ENCODE data around the gene CD1D.
A peak's percentile ranks its signal among the peaks of the same experiment; 100 is the strongest.
"Not testable (repeated sequence)": the region's sequence is repeated elsewhere in the genome, so short reads cannot be mapped to it uniquely, and the experiment has no call there.

The CD1D gene

GRCh38 chr1:158176849-158177699 lies 3.6 kb upstream of the CD1D start:
- DNase-seq: not testable (repeated sequence)

DNA sequence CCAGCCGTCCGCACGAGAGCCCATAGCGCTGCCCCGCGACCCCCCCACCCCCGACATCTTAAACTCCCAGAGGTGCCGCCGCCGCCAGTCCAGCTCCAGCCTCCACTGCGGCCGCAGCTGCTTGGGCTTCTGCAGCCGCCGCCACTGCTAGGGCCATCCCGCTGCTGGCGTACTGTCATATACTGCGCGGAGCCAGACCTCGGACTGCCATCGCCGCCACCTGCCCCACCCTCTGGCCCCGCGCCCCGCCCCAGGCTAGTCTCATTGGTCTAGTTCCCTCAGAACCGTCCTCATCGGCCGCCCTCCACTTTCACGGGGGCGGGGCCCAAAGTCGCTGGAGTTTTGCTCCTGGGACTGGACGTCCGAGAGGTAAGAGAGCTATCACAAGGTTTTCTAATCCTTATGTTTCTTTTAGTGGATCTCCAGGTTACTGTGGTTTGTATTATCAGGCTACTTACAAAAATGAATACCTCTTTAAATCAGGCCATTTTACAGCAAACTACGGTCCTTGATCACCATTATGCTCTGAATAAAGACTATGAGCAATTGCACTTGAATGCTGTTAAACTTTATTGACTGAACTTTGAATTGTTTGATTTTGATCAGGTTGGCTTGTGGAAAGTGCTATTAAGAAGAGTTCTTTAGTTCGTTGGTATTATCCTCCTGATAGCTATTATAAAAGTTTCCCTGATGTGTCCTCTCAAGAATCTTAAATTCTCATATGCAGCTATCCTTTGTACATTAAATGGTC lies 2.8 kb upstream of the CD1D start:
- DNase-seq: peak; percentile 51

DNA sequence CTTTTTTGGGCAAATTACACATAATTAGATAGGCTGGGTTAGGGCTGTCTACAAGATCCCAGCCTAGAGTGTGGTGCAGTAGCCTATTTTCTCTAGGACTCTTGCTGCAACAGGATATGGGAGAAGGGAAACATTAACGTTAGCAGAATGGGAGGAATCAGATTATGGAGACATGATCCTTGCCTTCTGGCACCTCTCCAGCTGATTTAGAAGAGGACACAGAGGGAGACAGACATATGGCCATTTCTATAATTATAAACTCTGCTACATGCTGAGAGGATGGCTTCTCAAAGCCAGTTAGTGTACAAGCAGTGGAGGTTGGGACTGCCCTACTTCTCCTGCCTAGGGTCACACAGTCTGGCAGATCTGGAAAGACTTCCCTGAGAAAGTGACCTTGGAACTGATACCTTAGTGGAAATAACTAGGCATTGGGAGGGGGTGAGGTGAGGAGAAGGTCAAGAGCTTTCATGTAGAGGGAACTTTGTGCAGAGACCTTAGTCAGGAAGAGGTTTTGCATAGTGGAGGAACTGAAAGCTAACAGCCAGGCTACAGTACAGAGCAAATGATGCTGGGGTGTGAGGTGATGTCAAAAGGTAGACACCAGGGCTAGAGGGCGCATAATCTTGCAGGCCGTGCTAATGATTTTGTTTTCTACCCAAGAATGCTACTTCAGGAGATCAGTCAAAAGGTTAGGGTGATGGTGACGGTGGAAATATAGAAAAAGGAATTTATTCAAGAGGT lies 1.2 kb upstream of the CD1D start:
- DNase-seq: no peak

DNA sequence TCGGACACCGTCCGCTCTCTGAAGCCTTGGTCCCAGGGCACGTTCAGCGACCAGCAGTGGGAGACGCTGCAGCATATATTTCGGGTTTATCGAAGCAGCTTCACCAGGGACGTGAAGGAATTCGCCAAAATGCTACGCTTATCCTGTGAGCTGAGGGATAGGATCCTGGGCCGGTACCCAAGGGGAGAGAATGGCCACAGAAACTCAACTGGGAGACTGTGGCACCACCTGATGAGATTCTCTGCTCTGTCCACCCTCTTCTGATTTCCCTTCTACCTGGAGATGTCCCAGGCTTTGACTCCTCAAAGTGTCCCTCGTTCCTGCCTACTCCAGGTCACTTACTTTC lies 855 bp downstream of the CD1D start:
- no peak for DNase-seq

GRCh38 chr1:158185770-158186169 lies 5.1 kb downstream of the CD1D start:
- no peak for DNase-seq

GRCh38 chr1:158186180-158186579 lies 5.5 kb downstream of the CD1D start:
- no peak for DNase-seq

DNA sequence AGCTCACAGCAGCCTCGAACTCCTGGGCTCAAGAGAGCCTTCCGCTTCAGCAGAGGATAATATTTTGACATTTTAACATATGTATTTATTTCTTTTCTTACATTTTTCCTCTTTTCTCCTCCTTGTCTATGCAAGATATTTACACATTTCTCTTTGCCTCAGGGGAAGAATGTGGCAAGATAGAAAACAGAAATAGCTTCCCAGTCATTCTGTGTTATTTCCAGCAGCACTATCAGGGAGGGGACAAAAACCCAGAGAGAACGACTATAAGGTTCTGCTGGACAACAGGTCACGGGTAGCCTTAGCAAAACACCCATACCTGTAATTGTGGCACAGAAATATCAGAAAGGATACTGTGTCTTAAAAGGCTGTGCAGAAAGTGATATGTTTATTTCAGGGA lies 7.9 kb downstream of the CD1D start:
- DNase-seq: no peak

- DNase-seq: no peak
Observed at GRCh38 chr1:158189624-158190023, 8.9 kb downstream of the CD1D start.

DNA sequence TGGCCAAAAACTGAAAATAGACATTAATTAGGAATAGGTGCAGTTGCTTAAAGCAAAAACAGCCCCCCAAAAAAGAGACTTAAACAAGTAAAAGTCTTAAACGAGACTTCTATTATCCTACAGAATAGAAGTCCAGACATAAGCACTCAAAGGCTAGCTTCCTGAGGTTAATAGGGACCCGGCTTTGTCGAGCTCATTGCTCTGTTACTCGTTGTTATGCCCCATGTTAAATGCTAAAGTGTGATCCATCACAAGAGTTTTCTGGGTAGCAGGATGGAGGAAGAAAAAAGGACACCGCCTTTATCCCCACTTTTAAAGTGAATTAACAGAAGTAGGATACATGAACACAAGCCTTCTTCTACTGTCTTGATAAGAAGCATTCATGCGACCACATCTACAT lies 10.6 kb downstream of the CD1D start:
- no peak for DNase-seq

GRCh38 chr1:158196461-158196860 lies 15.8 kb downstream of the CD1D start:
- no peak for DNase-seq

DNA sequence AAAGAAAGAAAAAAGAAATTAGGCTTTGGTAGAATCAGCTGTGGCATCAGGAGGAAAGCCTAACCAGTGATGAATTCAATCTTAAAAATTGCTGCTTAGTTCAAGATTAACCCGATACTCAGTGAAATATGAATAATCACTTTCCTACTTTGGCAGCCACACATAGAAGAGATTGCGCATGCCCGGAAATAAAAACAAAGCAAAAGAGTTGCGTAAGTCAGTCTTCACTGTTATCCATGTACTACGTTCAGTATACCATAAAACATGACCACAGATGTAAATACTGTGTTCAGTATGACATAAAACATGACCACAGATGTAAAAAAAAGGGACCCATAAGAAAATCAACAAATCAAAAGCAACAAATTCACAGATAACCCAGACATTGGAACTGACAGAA lies 19.2 kb downstream of the CD1D start:
- no peak for DNase-seq

GRCh38 chr1:158200527-158200926 lies 19.8 kb downstream of the CD1D start:
- no peak for DNase-seq

DNA sequence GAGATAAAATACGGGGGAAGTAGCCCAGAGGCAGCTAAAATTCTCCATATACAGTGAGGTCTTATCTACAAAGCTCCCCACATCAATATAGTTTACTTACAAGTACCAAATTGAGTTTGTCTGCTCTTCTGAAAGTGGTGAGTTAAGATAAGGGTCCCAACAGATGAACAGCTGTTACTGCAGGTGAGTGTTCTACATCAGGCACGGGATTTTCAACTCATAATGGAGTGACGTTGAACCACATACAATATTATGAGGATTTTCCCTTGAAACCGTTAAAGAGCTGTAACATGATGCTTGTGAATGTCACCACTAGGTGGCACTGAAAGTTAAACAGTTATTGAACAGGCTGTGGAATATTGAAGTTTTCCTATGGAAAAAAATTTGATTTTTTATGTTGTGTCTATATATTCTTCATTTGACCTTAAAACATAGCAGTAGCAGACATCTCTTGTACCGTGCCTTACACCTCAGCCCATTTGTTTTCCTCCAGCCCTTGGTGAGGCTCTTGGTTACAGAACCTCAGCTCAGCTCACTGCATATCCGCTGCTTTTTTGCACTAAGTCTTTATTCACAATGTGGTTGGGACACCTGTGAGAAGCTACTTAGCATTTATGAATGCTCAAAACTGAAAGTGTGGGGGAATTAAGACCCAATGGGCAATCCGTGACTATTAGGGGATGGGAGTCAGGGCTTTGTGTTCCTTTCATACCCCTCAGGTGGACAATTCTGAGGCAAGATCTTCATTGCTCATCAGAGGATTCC lies 23.2 kb downstream of the CD1D start:
- DNase-seq: peak; percentile 55

- DNase-seq: no peak
Observed at GRCh38 chr1:158204458-158204827, 23.7 kb downstream of the CD1D start.

- no peak for DNase-seq
Observed at GRCh38 chr1:158208586-158209116, 28.0 kb downstream of the CD1D start.

DNA sequence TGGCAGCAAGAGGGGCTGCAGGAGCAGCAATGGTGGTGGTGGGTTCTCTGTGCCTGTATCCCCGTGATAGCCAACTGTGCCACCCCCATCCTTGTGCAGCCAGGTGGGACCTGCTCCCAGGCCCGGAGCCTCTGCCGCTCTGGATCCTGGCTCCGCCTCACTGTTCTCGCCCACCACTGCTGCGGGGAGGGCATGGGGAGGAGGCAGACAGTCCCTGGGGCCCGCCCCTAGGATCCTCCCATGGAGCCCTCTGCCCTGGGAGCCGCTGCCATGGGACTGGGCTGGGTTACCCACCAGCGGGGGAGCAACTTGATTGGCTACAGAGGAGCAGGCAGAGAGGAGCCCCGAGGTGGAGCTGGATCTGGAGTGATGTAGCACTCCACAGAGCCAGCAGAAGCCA lies 31.6 kb downstream of the CD1D start:
- no peak for DNase-seq

- DNase-seq: not testable (repeated sequence)
Observed at GRCh38 chr1:158223445-158223844, 42.8 kb downstream of the CD1D start.

- DNase-seq: no peak
Observed at GRCh38 chr1:158227904-158228623, 47.4 kb downstream of the CD1D start.

All from fibroblast of skin of right quadriceps (primary cell).